K562 (cell line): ENCODE data around the gene ODAD4. TPM values are rescaled to one million over a fixed set of nuclear protein-coding genes. Genes with fewer than 3 reads are reported as not detected.

ENCODE experiments used
- ATAC-seq: fragments of 200-7000 bp; cut with Tn5 transposase; 3 replicates; pipeline ENCODE4 v1.9.1; 2020; ENCODE audit warnings: moderate library complexity
- BruUV-seq: library from RNA; stranded (reverse); fragments of 400-500 nt; replicated peaks from 2 replicates; lab custom pipeline; 2021; lab: Mats Ljungman, UMichigan
- CTCF ChIA-PET: fragments of 300-600 bp; formaldehyde crosslinking; extraction: SDS; loops from one replicate; lab custom pipeline; 2021; ENCODE audit warnings: low intra/inter-chr PET ratio; lab: Yijun Ruan, JAX
- POLR2A ChIA-PET: fragments of 300-600, 350-650 bp; sonication (Branson Sonifier 250); formaldehyde crosslinking; extraction: SDS; loops from one replicate; lab custom pipeline; 2021; ENCODE audit warnings: antibody characterized with exemption, inconsistent platforms; lab: Yijun Ruan, JAX
- DNase-seq, 4 experiments: peaks; one replicate each; pipeline versions ENCODE4 v3.0.0 to v3.0.0-alpha.2; 2011 to 2018; ENCODE audit warnings: low spot score in 3 of 4, mixed read lengths in 3 of 4; ENCODE audit errors: extremely low read depth in 1 of 4
- FAIRE-seq: peaks from 2 replicates; lab custom pipeline; 2011; peaks lifted over from hg19 to GRCh38; lab: Jason Lieb, UNC
- H2AFZ ChIP-seq: 2 replicates; pipeline ENCODE4 v1.6.0; 2011; ENCODE audit warnings: low read depth, low read length, control low read depth, inconsistent platforms
- H3K27ac ChIP-seq: fragments of 200-600 bp; 3 replicates; pipeline ENCODE4 v1.8.0; 2011; ENCODE audit warnings: low read depth, mild to moderate bottlenecking, control low read depth, inconsistent platforms, low read length, moderate library complexity, mixed read lengths; ENCODE audit errors: extremely low read depth
- H3K27me3 ChIP-seq, 2 experiments: fragments of 300-600 bp in 1 of 2; 2 replicates in 1 of 2; 3 replicates in 1 of 2; pipeline versions ENCODE4 v1.6.0 to v1.8.0; 2011; ENCODE audit warnings: inconsistent platforms in 2 of 2, low read length in 2 of 2, mild to moderate bottlenecking in 1 of 2, mixed read lengths in 1 of 2, moderate library complexity in 1 of 2; ENCODE audit not compliant: control insufficient read depth in 2 of 2, insufficient read depth in 2 of 2
- H3K36me3 ChIP-seq: fragments of 300-600 bp; 3 replicates; pipeline ENCODE4 v1.8.0; 2011; ENCODE audit warnings: mild to moderate bottlenecking, low read length, inconsistent platforms; ENCODE audit not compliant: control insufficient read depth, insufficient read depth
- H3K4me1 ChIP-seq, 2 experiments: fragments of 200-600 bp in 1 of 2; replicated peaks in 1 of 2; 2 replicates in 1 of 2; 3 replicates in 1 of 2; pipeline versions ENCODE4 v1.5.1 to v1.8.0; 2011; ENCODE audit warnings: inconsistent platforms in 2 of 2, low read length in 2 of 2, mild to moderate bottlenecking in 1 of 2, mixed read lengths in 1 of 2, moderate library complexity in 1 of 2; ENCODE audit not compliant: control insufficient read depth in 2 of 2, insufficient read depth in 2 of 2
- H3K4me2 ChIP-seq: 2 replicates; pipeline ENCODE4 v1.6.1; 2011; ENCODE audit warnings: low read length, control low read depth, inconsistent platforms, mixed read lengths; ENCODE audit not compliant: insufficient read depth
- H3K4me3 ChIP-seq: fragments of 200-600 bp; sonication (generic), shearing (Covaris generic); 2 replicates; pipeline ENCODE4 v1.5.1; 2016; ENCODE audit warnings: control low read depth, inconsistent platforms
- H3K79me2 ChIP-seq: fragments of 200-600 bp; 3 replicates; pipeline ENCODE4 v1.8.0; 2011; ENCODE audit warnings: low read length, inconsistent platforms; ENCODE audit not compliant: control insufficient read depth, insufficient read depth
- H3K9ac ChIP-seq, 2 experiments: 2 replicates each; pipeline versions ENCODE4 v1.6.0 to v1.6.1; 2011; ENCODE audit warnings: low read depth in 2 of 2, low read length in 2 of 2, control low read depth in 1 of 2, inconsistent platforms in 1 of 2, mild to moderate bottlenecking in 1 of 2, mixed read lengths in 1 of 2; ENCODE audit not compliant: insufficient read depth in 1 of 2
- H3K9me1 ChIP-seq: one replicate; pipeline ENCODE4 v1.6.0; 2011; ENCODE audit warnings: inconsistent platforms, mild to moderate bottlenecking, low read length, moderate library complexity; ENCODE audit not compliant: control insufficient read depth, insufficient read depth
- H3K9me3 ChIP-seq: replicated peaks from 2 replicates; pipeline ENCODE4 v1.5.1; 2011; ENCODE audit warnings: low read depth, low read length, inconsistent platforms; ENCODE audit not compliant: control insufficient read depth, insufficient read depth
- H4K20me1 ChIP-seq: replicated peaks from 2 replicates; pipeline ENCODE4 v1.6.1; 2011; ENCODE audit warnings: low read length, inconsistent platforms, mixed read lengths; ENCODE audit not compliant: control insufficient read depth, insufficient read depth
- HMBOX1 ChIP-seq: sonication (generic); IDR thresholded peaks from 2 replicates; pipeline ENCODE4 v1.6.1; 2016
- POLR2AphosphoS2 ChIP-seq: IDR thresholded peaks from 2 replicates; pipeline ENCODE4 v1.6.1; 2012; ENCODE audit warnings: low read length, improper control_type of control experiment
- ZNF24 ChIP-seq: fragments of 450-650 bp; IDR thresholded peaks from 2 replicates; pipeline ENCODE4 v1.6.1; 2016
- ZNF57 ChIP-seq: fragments of 450-650 bp; formaldehyde crosslinking; IDR thresholded peaks from 2 replicates; pipeline ENCODE4 v1.4.0; 2020; ENCODE audit warnings: mild to moderate bottlenecking, moderate library complexity
- WGBS: fragments of 100-300 bp; shearing (Covaris generic); methylation state at CpG from one replicate; pipeline ENCODE4 v1.1.6; 2016; ENCODE audit warnings: low coverage, mixed read lengths; ENCODE audit not compliant: insufficient coverage; ENCODE audit errors: missing lambda C conversion rate; 5-methylcytosine and 5-hydroxymethylcytosine counted together
- in situ Hi-C: fragments of 300-500 bp; cut with MboI; formaldehyde crosslinking; loops from 4 replicates; pipeline ENCODE4 v1.15.0; 2018; ENCODE audit warnings: inconsistent platforms, mixed read lengths
- intact Hi-C: fragments of 100-400 bp; cut with micrococcal nuclease; formaldehyde crosslinking; loops from 2 replicates; pipeline ENCODE4 v1.14.2; 2022
- polyA plus RNA-seq, 8 experiments: library from polyadenylated mRNA; depleted of rRNA in 4 of 8; stranded (reverse) in 5 of 8; unstranded in 3 of 8; fragments of >200 nt; fragmentation: Nextera tagmentation in 2 of 8; fragmentation: Illumina TruSeq in 1 of 8; extraction: Ambion mirVana in 2 of 8; extraction: Trizol in 1 of 8; gene quantifications; 2 replicates each; pipeline versions ENCODE4 v1.2.1 to v1.2.3, GENCODE V29; 2011 to 2014; ENCODE audit warnings: inconsistent platforms in 1 of 8, missing spikeins in 1 of 8
- total RNA-seq, 7 experiments: library from RNA; depleted of rRNA in 6 of 7; stranded (reverse); fragments of >200 nt in 6 of 7; fragmentation: Illumina TruSeq in 2 of 7; extraction: Trizol in 2 of 7; gene quantifications; 2 replicates each; pipeline versions ENCODE4 v1.2.1 to v1.2.3, GENCODE V29; 2011 to 2021; ENCODE audit warnings: low replicate concordance in 1 of 7

ODAD4 gene
- total and polyA plus RNA-seq, 9 of the 15 experiments (the other 6 are each of a cell fraction or from before 2014, with no cell fraction given), result 0.09 to 0.98 (median 0.51) TPM

DNA sequence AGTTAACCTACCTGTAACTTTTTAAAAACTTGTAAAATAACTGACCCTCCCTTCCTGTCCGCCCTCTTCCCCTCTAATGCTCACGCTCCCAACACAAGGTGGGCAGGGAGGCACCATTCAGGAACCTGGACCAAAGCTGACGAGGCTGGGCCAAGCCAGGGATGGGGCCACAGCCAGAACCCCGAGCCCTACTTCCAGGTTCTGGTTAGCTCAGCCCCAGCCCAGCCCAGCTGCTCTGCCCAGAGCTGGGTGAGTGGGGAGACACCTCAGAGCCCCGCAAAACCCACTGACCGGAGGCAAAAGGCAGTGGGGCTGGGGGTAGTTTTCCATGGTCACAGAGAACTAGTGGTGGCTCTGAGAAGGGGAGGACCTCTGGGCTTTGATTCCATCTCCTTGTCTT, 43.6 kb downstream of the ODAD4 start:
- H3K9ac ChIP-seq, result no peak overlapping the region

DNA sequence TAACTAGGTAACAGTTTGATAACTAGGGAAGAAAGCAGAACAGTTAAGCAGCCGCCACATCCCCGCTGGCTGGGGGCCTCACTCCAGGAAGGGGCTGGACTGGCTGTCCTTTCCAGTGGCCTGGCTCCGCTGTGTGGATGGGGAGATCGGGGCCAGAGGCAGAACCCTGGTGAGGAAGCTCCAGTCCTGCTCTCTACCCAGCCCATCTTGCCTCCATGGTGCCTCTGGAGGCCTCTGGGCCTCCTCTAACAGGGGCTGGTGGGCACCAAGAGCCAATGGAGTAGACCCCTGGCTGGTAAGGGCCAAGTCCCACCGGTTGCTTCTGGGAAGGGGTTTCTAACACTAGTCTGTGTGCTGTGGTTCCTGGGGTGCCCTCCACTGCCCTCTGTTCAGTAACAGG, 44.2 kb downstream of the ODAD4 start:
- H3K27ac ChIP-seq, result no peak overlapping the region
- ChIA-PET POLR2A (interaction anchor here (0.6 to 4.5 kb wide), 8 partner anchors 9 to 105 kb away, joined by 3 to 28 read pairs (median 3); partner anchors contain the start of gene CNP), CTCF (no interaction called here)
- H4K20me1 ChIP-seq, result no peaks in the 10 kb centered on the region; the same call in 1 of the 2 replicates
- no peak overlapping the region for H3K4me2 ChIP-seq
- no peaks in the 10 kb centered on the region for H3K9me3 ChIP-seq
- no peaks in the 10 kb centered on the region; the same call in 2 of the 3 replicates for H3K79me2 ChIP-seq
- peaks cover 81% of the 10 kb centered on the region for H3K36me3 ChIP-seq
- in situ Hi-C loops, result no loop called here
- no peak overlapping the region for H3K4me3 ChIP-seq
- intact Hi-C loops, result no loop called here
- no peaks in the 10 kb centered on the region for H3K9me1 ChIP-seq
- no peak overlapping the region for H2AFZ ChIP-seq
- DNase-seq, result no peak
- H3K9ac ChIP-seq, result no peak overlapping the region
- BruUV-seq, result TSS peak; percentile 39
- no peak for FAIRE-seq
- no peaks in the 10 kb centered on the region for H3K27me3 ChIP-seq
- no peak for ATAC-seq
- peaks cover 0 to 9% of the 10 kb centered on the region in 2 experiments; a peak in 1 of 5 replicates for H3K4me1 ChIP-seq
- 93% methylated on average over 5 of the region's 5 CpGs for WGBS
- 0 out of 2 replicates have a peak, but pooled peaks have one; percentile 35 for TF ChIP-seq POLR2AphosphoS2
- TF ChIP-seq HMBOX1, result 0 out of 2 replicates have a peak, but pooled peaks have one; percentile 6
- TF ChIP-seq ZNF57 (CRISPR knock-in tag), result no peak
- TF ChIP-seq, all 486 proteins: peak for 2

More for the DNA sequence above, 43.6 kb downstream of the ODAD4 start:
- POLR2A ChIA-PET, result interaction anchor here (0.6 to 4.5 kb wide), 5 partner anchors 9 to 104 kb away, joined by 3 to 28 read pairs (median 4); partner anchors contain the start of gene CNP
- CTCF ChIA-PET, result no interaction called here
- 96% methylated on average over 6 of the region's 6 CpGs for WGBS
- Histone ChIP-seq H3K27ac (no peak overlapping the region), H3K79me2 (no peaks in the 10 kb centered on the region; the same call in 2 of the 3 replicates), H4K20me1 (no peaks in the 10 kb centered on the region; the same call in 1 of the 2 replicates), H3K4me1 (peaks cover 0 to 9% of the 10 kb centered on the region in 2 experiments; a peak in 1 of 5 replicates), H3K36me3 (peaks cover 83% of the 10 kb centered on the region)
- intact Hi-C loops, result no loop called here
- no TSS peak for BruUV-seq
- DNase-seq, result no peak
- ATAC-seq, result no peak
- TF ChIP-seq ZNF24, result no peak
- TF ChIP-seq, all 486 proteins: peak for 0
- Histone ChIP-seq H3K9me3 (no peaks in the 10 kb centered on the region), H2AFZ (no peak overlapping the region), H3K4me3 (no peak overlapping the region), H3K4me2 (no peak overlapping the region), H3K27me3 (no peaks in the 10 kb centered on the region), H3K9me1 (no peaks in the 10 kb centered on the region)
- in situ Hi-C loops, result no loop called here
- no peak for FAIRE-seq
